Breast epithelium (tissue), 4 donors: ENCODE measurements around the gene EIF4G2. TPM values are rescaled to one million over a fixed set of nuclear protein-coding genes. Genes with fewer than 3 reads are reported as not detected.

Source experiments
- DNase-seq, 2 donors: peaks; one replicate each; pipeline ENCODE4 v3.0.0-alpha.2; 2019; ENCODE audit warnings: low spot score in 2 of 2
- H3K27ac ChIP-seq, 2 donors: fragments of 200-600 bp; sonication (generic) in 1 of 2; one replicate each; pipeline ENCODE4 v1.5.1; 2016 to 2019; ENCODE audit warnings: mild to moderate bottlenecking in 1 of 2
- H3K27me3 ChIP-seq, 2 donors: fragments of 200-600 bp; sonication (generic) in 1 of 2; one replicate each; pipeline versions ENCODE4 v1.5.1 to v1.6.0; 2017 to 2019; ENCODE audit warnings: control low read depth in 1 of 2, mild to moderate bottlenecking in 1 of 2
- H3K36me3 ChIP-seq: fragments of 200-600 bp; one replicate; pipeline ENCODE4 v1.5.1; 2019
- H3K4me1 ChIP-seq, 2 donors: fragments of 200-600 bp; sonication (generic); one replicate each; pipeline ENCODE4 v1.5.1; 2016 to 2019; ENCODE audit warnings: control low read depth in 1 of 2
- H3K4me3 ChIP-seq, 3 donors: fragments of 200-600 bp; sonication (generic); 1 replicate in 2 of 3; 2 replicates in 1 of 3; pipeline ENCODE4 v1.5.1; 2016 to 2019; ENCODE audit warnings: mild to moderate bottlenecking in 3 of 3, moderate library complexity in 2 of 3
- H3K9me3 ChIP-seq, 2 donors: fragments of 200-600 bp; sonication (generic) in 1 of 2; one replicate each; pipeline ENCODE4 v1.5.1; 2016 to 2019; ENCODE audit warnings: control low read depth in 1 of 2
- POLR2A ChIP-seq: fragments of 450-650 bp; IDR thresholded peaks from one replicate; pipeline ENCODE4 v1.6.1; 2016; ENCODE audit warnings: antibody characterized with exemption, mild to moderate bottlenecking, moderate library complexity
- POLR2AphosphoS5 ChIP-seq, 3 donors: sonication (generic); formaldehyde crosslinking; IDR thresholded peaks; one replicate each; pipeline ENCODE4 v1.6.1; 2017; ENCODE audit warnings: antibody characterized with exemption in 3 of 3
- intact Hi-C: fragments of 100-400 bp; cut with DNase I; formaldehyde crosslinking; loops from one replicate; pipeline ENCODE4 v1.15.1; 2023; ENCODE audit warnings: low total_unique reads
- total RNA-seq, 3 donors: library from RNA; depleted of rRNA; stranded (reverse); fragments of >200 nt; gene quantifications; one replicate each; pipeline ENCODE4 v1.1.0, GENCODE V29; 2016
- TF ChIP-seq, protein P1 (sequence below), 3 donors: fragments of 450-650 bp; IDR thresholded peaks; one replicate each; pipeline ENCODE4 v1.5.1; 2016 to 2017; ENCODE audit warnings: antibody characterized with exemption in 3 of 3, mild to moderate bottlenecking in 3 of 3, moderate library complexity in 3 of 3

The EIF4G2 gene
- total RNA-seq, 3 donors from 2014 or later: 385 to 456 (median 416) TPM

DNA sequence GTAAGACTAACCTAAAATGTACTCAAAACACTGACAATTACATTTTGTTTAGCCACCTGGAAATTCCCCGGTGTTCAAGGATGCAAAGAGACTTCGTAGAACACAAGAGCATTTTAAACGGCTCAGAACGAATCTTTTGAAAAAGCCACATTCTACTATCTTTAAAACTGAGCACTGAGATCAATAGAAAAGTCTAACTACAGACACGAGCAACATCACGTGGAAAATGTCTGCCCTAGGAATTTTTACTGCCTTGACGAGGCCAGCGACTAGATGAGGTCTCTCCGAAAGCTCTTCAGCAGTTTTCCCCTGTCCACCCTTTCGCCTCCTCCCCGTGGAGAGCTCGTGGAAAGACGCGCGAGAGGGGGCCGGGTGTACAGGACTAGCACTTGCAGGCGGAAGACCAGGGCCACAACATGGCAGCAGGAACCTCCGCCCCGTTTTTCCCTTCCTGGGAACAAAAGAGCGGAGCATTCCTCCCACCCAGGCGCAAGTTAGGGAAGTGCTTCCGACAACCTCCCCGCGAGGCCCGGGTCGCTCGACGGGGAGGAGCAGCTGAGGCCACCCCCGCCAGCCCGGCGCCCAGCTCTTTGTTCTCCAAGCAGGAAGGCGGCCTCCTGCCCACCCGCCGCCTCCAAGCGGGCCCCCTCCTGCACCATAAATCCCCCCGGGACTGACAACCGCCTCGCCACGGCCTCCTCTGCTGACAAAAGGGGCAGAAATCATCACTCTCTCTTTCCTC, 1.1 kb downstream of the EIF4G2 start:
- Histone ChIP-seq H3K27me3 (no peaks in the 10 kb centered on the region), H3K9me3 (no peaks in the 10 kb centered on the region), H3K4me1 (peaks cover 7 to 13% of the 10 kb centered on the region in 2 donors), H3K36me3 (peaks cover 20% of the 10 kb centered on the region), H3K4me3 (peak overlapping the region; percentile 83 to 94 (median 85)), H3K27ac (peak overlapping the region; percentile 99)
- intact Hi-C loops: no loop called here
- peak; percentile 53 to 69 for DNase-seq
- TF ChIP-seq POLR2A: no peak

- peak overlapping the region in 1 of 2 donors; percentile 99 for H3K27ac ChIP-seq
- no peaks in the 10 kb centered on the region for H3K27me3 ChIP-seq
- H3K9me3 ChIP-seq: no peaks in the 10 kb centered on the region
- peaks cover 7 to 13% of the 10 kb centered on the region in 2 donors for H3K4me1 ChIP-seq
- peaks cover 31% of the 10 kb centered on the region for H3K36me3 ChIP-seq
- intact Hi-C loops: no loop called here
- TF ChIP-seq POLR2AphosphoS5 (IDR thresholded peaks at IDR 0.05) (no peak), POLR2A (no peak)
- TF ChIP-seq, protein P1, sequence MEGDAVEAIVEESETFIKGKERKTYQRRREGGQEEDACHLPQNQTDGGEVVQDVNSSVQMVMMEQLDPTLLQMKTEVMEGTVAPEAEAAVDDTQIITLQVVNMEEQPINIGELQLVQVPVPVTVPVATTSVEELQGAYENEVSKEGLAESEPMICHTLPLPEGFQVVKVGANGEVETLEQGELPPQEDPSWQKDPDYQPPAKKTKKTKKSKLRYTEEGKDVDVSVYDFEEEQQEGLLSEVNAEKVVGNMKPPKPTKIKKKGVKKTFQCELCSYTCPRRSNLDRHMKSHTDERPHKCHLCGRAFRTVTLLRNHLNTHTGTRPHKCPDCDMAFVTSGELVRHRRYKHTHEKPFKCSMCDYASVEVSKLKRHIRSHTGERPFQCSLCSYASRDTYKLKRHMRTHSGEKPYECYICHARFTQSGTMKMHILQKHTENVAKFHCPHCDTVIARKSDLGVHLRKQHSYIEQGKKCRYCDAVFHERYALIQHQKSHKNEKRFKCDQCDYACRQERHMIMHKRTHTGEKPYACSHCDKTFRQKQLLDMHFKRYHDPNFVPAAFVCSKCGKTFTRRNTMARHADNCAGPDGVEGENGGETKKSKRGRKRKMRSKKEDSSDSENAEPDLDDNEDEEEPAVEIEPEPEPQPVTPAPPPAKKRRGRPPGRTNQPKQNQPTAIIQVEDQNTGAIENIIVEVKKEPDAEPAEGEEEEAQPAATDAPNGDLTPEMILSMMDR (IDR thresholded peaks at IDR 0.05): no peak
- no peak for DNase-seq
- peak overlapping the region in 2 of 3 donors; percentile 83 to 94 for H3K4me3 ChIP-seq
These were observed 2.5 kb downstream of the EIF4G2 start for GRCh38 chr11:10806206-10806605.

DNA sequence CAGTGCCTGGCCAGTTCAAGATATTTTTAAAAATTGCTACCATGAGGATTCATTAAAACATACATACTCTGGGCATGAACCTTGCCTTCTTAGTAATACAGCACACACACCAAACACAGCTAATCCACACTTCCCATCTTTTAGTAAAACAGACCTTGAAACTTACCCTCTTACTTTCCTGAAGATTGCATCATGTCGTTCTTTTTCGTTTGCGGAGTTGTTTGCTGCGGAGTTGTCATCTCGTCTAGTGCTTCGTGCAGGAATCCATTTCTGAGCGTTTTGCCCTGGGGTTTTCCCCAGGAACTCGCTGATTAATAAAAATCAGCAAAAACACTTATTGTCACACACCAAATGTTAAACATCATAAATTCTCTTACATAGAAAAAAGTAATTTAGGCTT, 3.0 kb downstream of the EIF4G2 start:
- no peaks in the 10 kb centered on the region for H3K9me3 ChIP-seq
- no peak for TF ChIP-seq POLR2AphosphoS5 (IDR thresholded peaks at IDR 0.05)
- no peak for TF ChIP-seq POLR2A
- TF ChIP-seq, protein P1 (IDR thresholded peaks at IDR 0.05): no peak
- H3K36me3 ChIP-seq: peaks cover 36% of the 10 kb centered on the region
- H3K27me3 ChIP-seq: no peaks in the 10 kb centered on the region
- peak overlapping the region in 1 of 2 donors; percentile 99 for H3K27ac ChIP-seq
- peaks cover 7 to 13% of the 10 kb centered on the region in 2 donors for H3K4me1 ChIP-seq
- DNase-seq: no peak
- peak overlapping the region in 1 of 3 donors; percentile 94 for H3K4me3 ChIP-seq
- intact Hi-C loops: no loop called here

DNA sequence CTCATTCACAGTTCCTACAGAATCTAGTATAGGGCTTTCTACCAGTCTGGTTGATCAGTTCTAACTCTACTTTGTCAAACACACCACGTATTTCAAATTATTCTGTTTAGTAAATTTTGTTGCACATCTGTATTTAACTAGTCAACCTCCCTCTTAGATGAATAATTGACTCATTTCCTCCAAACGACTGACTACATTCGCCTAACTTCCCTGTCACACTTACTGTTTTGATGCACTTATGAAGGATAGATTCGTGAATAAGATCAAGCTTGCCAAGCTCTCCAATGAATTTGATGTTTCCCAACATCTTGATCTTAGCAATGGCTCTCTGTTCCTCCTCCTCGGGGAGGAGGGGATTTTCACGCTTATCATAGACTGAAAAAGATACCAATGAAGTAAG, 5.0 kb downstream of the EIF4G2 start:
- intact Hi-C loops: no loop called here
- no peaks in the 10 kb centered on the region for H3K9me3 ChIP-seq
- no peak for DNase-seq
- TF ChIP-seq, protein P1 (IDR thresholded peaks at IDR 0.05): no peak
- TF ChIP-seq POLR2AphosphoS5 (IDR thresholded peaks at IDR 0.05) (no peak), POLR2A (no peak)
- no peak overlapping the region for H3K4me3 ChIP-seq
- no peak overlapping the region for H3K27ac ChIP-seq
- H3K4me1 ChIP-seq: peaks cover 7 to 13% of the 10 kb centered on the region in 2 donors
- no peaks in the 10 kb centered on the region for H3K27me3 ChIP-seq
- peaks cover 52% of the 10 kb centered on the region for H3K36me3 ChIP-seq

- H3K36me3 ChIP-seq: peaks cover 58% of the 10 kb centered on the region
- no peaks in the 10 kb centered on the region for H3K4me1 ChIP-seq
- H3K27me3 ChIP-seq: no peaks in the 10 kb centered on the region
- H3K4me3 ChIP-seq: no peak overlapping the region
- no peak for DNase-seq
- TF ChIP-seq POLR2AphosphoS5 (IDR thresholded peaks at IDR 0.05): no peak
- intact Hi-C loops: no loop called here
- H3K9me3 ChIP-seq: no peaks in the 10 kb centered on the region
- H3K27ac ChIP-seq: no peak overlapping the region
These were observed 8.4 kb downstream of the EIF4G2 start for GRCh38 chr11:10800292-10800691.

- Histone ChIP-seq H3K27me3 (no peaks in the 10 kb centered on the region), H3K27ac (peak overlapping the region in 1 of 2 donors; percentile 6), H3K4me3 (no peak overlapping the region), H3K36me3 (peaks cover 42% of the 10 kb centered on the region), H3K9me3 (no peaks in the 10 kb centered on the region), H3K4me1 (no peaks in the 10 kb centered on the region)
- no peak for DNase-seq
- no peak for TF ChIP-seq POLR2A
- TF ChIP-seq POLR2AphosphoS5 (IDR thresholded peaks at IDR 0.05): no peak
- TF ChIP-seq, protein P1 (IDR thresholded peaks at IDR 0.05): no peak
- intact Hi-C loops: no loop called here
These were observed 10.3 kb downstream of the EIF4G2 start for GRCh38 chr11:10798330-10798928.
